DOHH2 (cell line): ENCODE measurements around the gene RSL1D1.

Experiments
- CTCF ChIP-seq: fragments of 200-600 bp; sonication (generic); IDR thresholded peaks from one replicate; pipeline ENCODE4 v1.5.1; 2014; ENCODE audit warnings: antibody characterized with exemption, mild to moderate bottlenecking, low read depth, low read length; ENCODE audit not compliant: poor library complexity, severe bottlenecking
- EZH2phosphoT487 ChIP-seq: fragments of 200-600 bp; sonication (generic); IDR thresholded peaks from 2 replicates; pipeline ENCODE4 v1.6.1; 2017; ENCODE audit warnings: borderline replicate concordance, mild to moderate bottlenecking, antibody characterized with exemption, low read length, moderate library complexity, mixed read lengths

GRCh38 chr16:11792410-11793241 lies 58.7 kb downstream of the RSL1D1 start:
- TF ChIP-seq CTCF (no peak), EZH2phosphoT487 (no peak)
